ENCODE measurements around the gene ERC2.

The ERC2 gene

GRCh38 chr3:56055546-56055945, 412.7 kb downstream of the ERC2 start:
- TF ChIP-seq CTCF (IDR thresholded peaks at IDR 0.05) = no peak

- TF ChIP-seq CTCF (IDR thresholded peaks at IDR 0.05) = no peak
Measured at GRCh38 chr3:56054844-56055243, 413.4 kb downstream of the ERC2 start.

GRCh38 chr3:56053727-56054126, 414.5 kb downstream of the ERC2 start:
- no peak for TF ChIP-seq CTCF (IDR thresholded peaks at IDR 0.05)

GRCh38 chr3:56052188-56052587, 416.1 kb downstream of the ERC2 start:
- TF ChIP-seq CTCF (IDR thresholded peaks at IDR 0.05) = no peak

GRCh38 chr3:56051052-56051451, 417.2 kb downstream of the ERC2 start:
- TF ChIP-seq CTCF (IDR thresholded peaks at IDR 0.05) = no peak

- no peak for TF ChIP-seq CTCF (IDR thresholded peaks at IDR 0.05)
Measured at GRCh38 chr3:56048946-56049345, 419.3 kb downstream of the ERC2 start.

GRCh38 chr3:56048331-56048730, 419.9 kb downstream of the ERC2 start:
- no peak for TF ChIP-seq CTCF (IDR thresholded peaks at IDR 0.05)

GRCh38 chr3:56042326-56042951, 425.8 kb downstream of the ERC2 start:
- peak; percentile 73 for TF ChIP-seq CTCF (IDR thresholded peaks at IDR 0.05)
